Muscle of leg (tissue), 11 donors: ENCODE results near the gene FHIT. TPM values are rescaled to one million over a fixed set of nuclear protein-coding genes. Genes with fewer than 3 reads are reported as not detected.

ENCODE experiments used
- DNase-seq: peaks from one replicate; pipeline ENCODE4 v3.0.0; 2013
- H3K27ac ChIP-seq: one replicate; pipeline ENCODE4 v1.5.1; 2013; ENCODE audit warnings: mild to moderate bottlenecking, low read length, control low read depth
- H3K27me3 ChIP-seq: one replicate; pipeline ENCODE4 v1.6.1; 2013; ENCODE audit warnings: low read length; ENCODE audit not compliant: control insufficient read depth, insufficient read depth
- H3K36me3 ChIP-seq: one replicate; pipeline ENCODE4 v1.6.1; 2013; ENCODE audit warnings: low read length; ENCODE audit not compliant: control insufficient read depth, insufficient read depth
- H3K4me1 ChIP-seq: one replicate; pipeline ENCODE4 v1.6.1; 2013; ENCODE audit warnings: low read length; ENCODE audit not compliant: control insufficient read depth, insufficient read depth
- H3K4me3 ChIP-seq: one replicate; pipeline ENCODE4 v1.5.1; 2013; ENCODE audit warnings: low read length, control low read depth
- H3K9me3 ChIP-seq: replicated peaks from 2 replicates; pipeline ENCODE4 v1.6.1; 2013; ENCODE audit warnings: low read depth, low read length; ENCODE audit not compliant: control insufficient read depth
- WGBS: methylation state at CpG from one replicate; pipeline ENCODE4 v1.1.5; 2013; ENCODE audit warnings: missing lambda C conversion rate; ENCODE audit not compliant: insufficient coverage; 5-methylcytosine and 5-hydroxymethylcytosine counted together
- polyA plus RNA-seq, 8 donors: library from polyadenylated mRNA; unstranded; fragments of 120-200 nt; gene quantifications; one replicate each; pipeline versions ENCODE4 v1.2.1 to v1.2.3, GENCODE V29; 2013; ENCODE audit warnings: inconsistent platforms in 1 of 8, low replicate concordance in 1 of 8; ENCODE audit not compliant: insufficient read length in 8 of 8, insufficient read depth in 1 of 8
- total RNA-seq: library from RNA; stranded (reverse); fragments of 120-200 nt; gene quantifications from one replicate; pipeline ENCODE4 v1.2.4, GENCODE V29; 2013

FHIT gene
- total and polyA plus RNA-seq, 9 donors, result 4.1 to 8.0 (median 5.3) TPM

DNA sequence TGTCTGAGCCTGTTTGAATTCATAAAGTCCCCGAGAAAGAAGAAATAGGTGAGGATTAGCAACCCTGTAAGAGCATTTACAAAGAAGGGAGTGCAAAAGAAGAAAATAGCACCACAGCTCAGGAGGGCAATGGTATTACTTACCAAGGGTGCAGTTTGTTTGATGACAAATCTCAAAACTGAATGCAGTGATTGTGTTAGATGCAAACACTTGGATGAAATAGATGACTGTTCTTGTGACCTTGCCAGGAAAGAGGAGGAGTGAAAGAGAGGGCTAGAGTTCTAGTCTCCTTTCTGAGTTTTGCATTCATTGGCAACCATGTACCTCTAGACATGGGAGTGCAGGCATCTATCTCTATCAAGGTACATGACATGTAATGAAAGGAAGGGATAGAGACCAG lies 1170.6 kb downstream of the FHIT start:
- Histone ChIP-seq H3K4me1 (no peaks in the 10 kb centered on the region), H3K27ac (no peak overlapping the region), H3K27me3 (no peaks in the 10 kb centered on the region), H3K36me3 (no peaks in the 10 kb centered on the region), H3K4me3 (no peak overlapping the region), H3K9me3 (no peaks in the 10 kb centered on the region)
- whole genome bisulfite sequencing, result 63% methylated on average over 1 of the region's 1 CpG
- DNase-seq, result no peak

DNA sequence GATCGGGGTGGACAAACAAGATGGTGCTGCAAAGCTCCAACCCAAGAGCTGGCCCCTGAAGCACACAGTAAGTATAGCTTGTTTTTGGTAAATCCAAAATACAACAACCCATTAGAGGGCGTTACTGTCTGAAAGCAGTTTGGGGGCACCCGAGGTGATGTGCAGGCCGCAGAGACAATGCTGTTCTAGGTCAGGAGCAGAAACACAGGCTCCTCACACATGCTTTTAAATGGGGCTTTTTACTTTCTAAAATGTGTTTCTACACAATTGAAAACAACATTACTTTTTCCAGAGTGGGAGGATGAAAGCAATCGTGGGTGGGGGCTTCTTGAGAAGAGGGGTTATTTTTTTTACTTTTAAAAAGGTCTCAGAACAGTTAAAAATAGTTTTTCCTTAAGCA lies 1172.2 kb downstream of the FHIT start:
- Histone ChIP-seq H3K27me3 (no peaks in the 10 kb centered on the region), H3K36me3 (no peaks in the 10 kb centered on the region), H3K4me1 (no peaks in the 10 kb centered on the region), H3K9me3 (no peaks in the 10 kb centered on the region), H3K4me3 (no peak overlapping the region), H3K27ac (no peak overlapping the region)
- no CpG with 5 or more reads among the region's 5 CpGs for WGBS
- DNase-seq, result no peak

GRCh38 chr3:60076331-60076730 lies 1174.9 kb downstream of the FHIT start:
- WGBS, result no CpG with 5 or more reads among the region's 1 CpG
- H3K4me3 ChIP-seq, result no peak overlapping the region
- H3K27me3 ChIP-seq, result no peaks in the 10 kb centered on the region
- no peaks in the 10 kb centered on the region for H3K9me3 ChIP-seq
- no peak overlapping the region for H3K27ac ChIP-seq
- peak; percentile 51 for DNase-seq
- H3K4me1 ChIP-seq, result no peaks in the 10 kb centered on the region
- H3K36me3 ChIP-seq, result no peaks in the 10 kb centered on the region

- Histone ChIP-seq H3K27me3 (no peaks in the 10 kb centered on the region), H3K9me3 (no peaks in the 10 kb centered on the region), H3K36me3 (no peaks in the 10 kb centered on the region), H3K4me1 (no peaks in the 10 kb centered on the region), H3K27ac (no peak overlapping the region), H3K4me3 (no peak overlapping the region)
- no peak for DNase-seq
Observed at GRCh38 chr3:60073942-60074341, 1177.3 kb downstream of the FHIT start.

- no peak for DNase-seq
- Histone ChIP-seq H3K4me1 (no peaks in the 10 kb centered on the region), H3K9me3 (no peaks in the 10 kb centered on the region), H3K36me3 (no peaks in the 10 kb centered on the region), H3K27me3 (no peaks in the 10 kb centered on the region), H3K4me3 (no peak overlapping the region), H3K27ac (no peak overlapping the region)
- 83% methylated on average over 4 of the region's 4 CpGs for WGBS
Observed at GRCh38 chr3:60073228-60073627, 1178.0 kb downstream of the FHIT start.

DNA sequence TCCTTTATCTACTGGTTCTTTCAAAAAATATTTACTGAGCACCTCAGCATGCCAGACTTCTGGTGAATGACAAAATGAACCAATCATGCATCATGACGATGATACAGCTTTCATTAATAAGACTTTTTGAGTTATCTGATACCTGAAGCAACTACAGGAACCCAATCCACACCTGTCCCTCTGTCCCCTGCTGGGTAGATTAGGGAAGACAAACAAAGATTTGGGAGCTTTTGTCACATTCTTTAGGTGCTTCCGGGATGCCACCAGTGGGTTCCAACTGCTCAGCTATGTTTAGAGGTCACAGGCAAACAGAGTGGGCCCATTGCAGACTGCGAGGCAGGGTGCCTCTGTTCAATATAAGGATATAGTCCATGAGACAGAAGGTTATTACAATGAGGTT lies 1180.9 kb downstream of the FHIT start:
- Histone ChIP-seq H3K36me3 (no peaks in the 10 kb centered on the region), H3K4me1 (no peaks in the 10 kb centered on the region), H3K27ac (no peak overlapping the region), H3K4me3 (no peak overlapping the region), H3K27me3 (no peaks in the 10 kb centered on the region), H3K9me3 (no peaks in the 10 kb centered on the region)
- DNase-seq, result no peak
- WGBS, result 80% methylated on average over 1 of the region's 3 CpGs

GRCh38 chr3:60065227-60065868 lies 1185.9 kb downstream of the FHIT start:
- no peaks in the 10 kb centered on the region for H3K9me3 ChIP-seq
- WGBS, result 91% methylated on average over 1 of the region's 2 CpGs
- H3K36me3 ChIP-seq, result no peaks in the 10 kb centered on the region
- H3K27me3 ChIP-seq, result no peaks in the 10 kb centered on the region
- no peaks in the 10 kb centered on the region for H3K4me1 ChIP-seq
- H3K27ac ChIP-seq, result no peak overlapping the region
- DNase-seq, result no peak
- H3K4me3 ChIP-seq, result no peak overlapping the region

DNA sequence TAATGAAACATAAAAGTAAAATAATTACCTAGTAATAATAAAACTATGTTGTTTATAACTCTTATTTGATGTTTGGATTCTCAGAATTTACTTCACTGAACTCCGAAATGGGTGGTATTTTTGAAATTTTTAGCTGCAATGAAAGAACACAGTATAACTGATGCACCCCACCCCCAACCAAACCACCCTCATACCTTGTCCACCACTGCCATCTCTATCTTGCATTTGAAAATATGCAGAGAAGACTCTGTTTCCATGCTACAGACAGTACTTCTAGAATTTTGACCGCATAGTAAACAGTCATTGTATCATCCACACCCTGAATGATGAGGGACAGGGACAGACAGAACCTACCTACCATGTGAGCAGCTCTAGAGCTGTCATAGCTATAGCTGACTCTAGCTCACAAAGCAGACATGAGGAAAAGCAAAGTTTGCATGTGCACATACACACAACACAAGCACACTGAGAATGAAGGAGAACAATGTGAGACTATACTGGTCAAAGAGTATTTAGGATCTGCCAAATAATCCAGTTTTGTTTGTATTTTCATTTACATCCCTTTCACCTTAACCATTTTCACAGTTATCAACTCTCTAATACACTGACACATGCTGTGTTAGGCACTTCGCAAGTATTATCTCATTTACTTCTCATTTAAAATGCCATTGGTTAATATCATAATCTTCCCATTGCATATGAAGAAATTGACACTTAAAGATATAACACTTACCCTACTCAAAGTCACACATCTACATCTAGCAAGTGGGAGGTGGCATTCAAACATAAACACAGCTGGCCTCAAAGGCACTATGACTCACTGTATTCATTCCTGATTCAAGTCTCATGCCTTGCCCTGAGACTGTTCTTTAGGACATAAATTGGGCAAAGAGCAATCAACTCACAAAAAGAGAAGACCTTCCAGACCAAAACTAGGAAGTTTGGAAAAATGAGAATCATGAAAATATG lies 1186.8 kb downstream of the FHIT start:
- Histone ChIP-seq H3K36me3 (no peaks in the 10 kb centered on the region), H3K27ac (no peak overlapping the region), H3K27me3 (no peaks in the 10 kb centered on the region), H3K4me3 (no peak overlapping the region), H3K9me3 (no peaks in the 10 kb centered on the region), H3K4me1 (no peaks in the 10 kb centered on the region)
- DNase-seq, result no peak
- no CpG with 5 or more reads among the region's 3 CpGs for WGBS

DNA sequence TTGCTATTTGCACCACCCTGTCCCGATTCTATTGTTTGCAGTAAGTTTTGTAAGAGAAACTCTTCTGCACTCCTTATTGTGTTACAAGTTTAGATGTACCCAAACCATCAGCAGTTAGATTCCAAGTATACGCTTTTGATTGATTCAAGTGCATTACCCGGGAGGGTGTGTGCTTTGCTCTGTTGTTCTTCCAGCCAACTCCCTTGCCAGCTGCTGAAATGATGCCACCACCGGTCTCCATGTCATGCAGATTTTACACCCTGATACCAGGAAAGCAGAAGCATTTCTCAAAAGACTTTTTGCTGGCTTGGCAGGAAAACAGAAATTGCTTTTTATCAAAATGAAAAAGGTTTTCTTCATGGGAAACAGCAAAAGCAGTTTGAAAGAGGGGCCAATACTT lies 1194.8 kb downstream of the FHIT start:
- Histone ChIP-seq H3K4me3 (no peak overlapping the region), H3K27ac (peak overlapping the region; percentile 56), H3K4me1 (peaks cover 9% of the 10 kb centered on the region), H3K9me3 (peaks cover 5% of the 10 kb centered on the region), H3K36me3 (no peaks in the 10 kb centered on the region), H3K27me3 (no peaks in the 10 kb centered on the region)
- peak; percentile 58 for DNase-seq
- 60% methylated on average over 1 of the region's 4 CpGs for WGBS

- H3K9me3 ChIP-seq, result peaks cover 5% of the 10 kb centered on the region
- H3K36me3 ChIP-seq, result no peaks in the 10 kb centered on the region
- peak; percentile 62 for DNase-seq
- no peak overlapping the region for H3K4me3 ChIP-seq
- 34% methylated on average over 4 of the region's 6 CpGs for WGBS
- H3K27ac ChIP-seq, result no peak overlapping the region
- peaks cover 9% of the 10 kb centered on the region for H3K4me1 ChIP-seq
- H3K27me3 ChIP-seq, result no peaks in the 10 kb centered on the region
Observed at GRCh38 chr3:60055765-60056164, 1195.5 kb downstream of the FHIT start.
